HS-27A (cell line): ENCODE measurements around the gene BMPR1B.
A peak's percentile ranks its signal among the peaks of the same experiment; 100 is the strongest.

Experiments
- DNase-seq: peaks from one replicate; pipeline ENCODE4 v3.0.0-alpha.2; 2012; ENCODE audit warnings: low read depth, missing footprints

Gene BMPR1B

GRCh38 chr4:94960708-94961107 lies 203.0 kb downstream of the BMPR1B start:
- DNase-seq, result no peak

GRCh38 chr4:94961420-94961819 lies 203.7 kb downstream of the BMPR1B start:
- no peak for DNase-seq

GRCh38 chr4:94962484-94962883 lies 204.7 kb downstream of the BMPR1B start:
- no peak for DNase-seq

GRCh38 chr4:94965852-94966251 lies 208.1 kb downstream of the BMPR1B start:
- DNase-seq, result no peak

DNA sequence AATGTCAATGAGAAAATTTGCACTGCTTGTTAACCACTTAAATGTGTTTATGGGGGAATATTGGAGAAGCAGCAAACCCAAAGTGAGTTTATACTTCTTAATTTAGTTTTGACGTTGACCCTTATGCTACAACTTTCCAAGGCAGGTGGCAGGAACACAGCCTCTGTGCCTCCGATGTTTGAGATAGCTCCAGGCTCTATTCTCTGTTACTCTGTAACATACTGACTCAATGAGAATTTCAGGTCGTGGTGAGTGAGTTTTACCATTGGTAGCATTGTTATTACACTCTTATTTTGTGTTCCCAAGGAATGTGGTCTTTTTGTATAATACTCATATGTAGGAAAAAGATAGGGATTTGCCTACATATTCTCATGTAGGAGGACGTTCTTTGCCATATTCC lies 210.7 kb downstream of the BMPR1B start:
- DNase-seq, result no peak

- no peak for DNase-seq
Observed at GRCh38 chr4:94970650-94971049, 212.9 kb downstream of the BMPR1B start.

DNA sequence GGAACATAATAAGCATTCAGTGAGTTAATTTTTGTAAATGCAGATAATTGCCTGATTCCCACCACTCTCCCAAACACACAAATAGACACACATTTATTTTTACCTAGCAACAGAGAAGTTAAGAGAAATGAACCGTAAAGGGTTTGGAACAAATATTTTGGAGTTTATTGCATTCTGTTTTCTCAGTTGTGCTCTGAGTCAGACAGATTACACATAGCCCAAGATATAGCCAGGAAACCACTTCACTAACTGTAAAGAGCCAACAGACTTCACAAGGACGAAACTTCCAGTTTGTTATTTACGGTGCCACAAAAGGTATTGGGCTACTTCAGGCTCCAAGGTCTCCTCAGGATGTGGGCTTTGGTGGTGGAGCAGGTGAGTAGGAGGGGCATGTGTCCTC lies 217.0 kb downstream of the BMPR1B start:
- DNase-seq, result no peak

GRCh38 chr4:94976371-94977011 lies 218.7 kb downstream of the BMPR1B start:
- peak; percentile 35 for DNase-seq

- no peak for DNase-seq
Observed at GRCh38 chr4:94978904-94979303, 221.1 kb downstream of the BMPR1B start.

DNA sequence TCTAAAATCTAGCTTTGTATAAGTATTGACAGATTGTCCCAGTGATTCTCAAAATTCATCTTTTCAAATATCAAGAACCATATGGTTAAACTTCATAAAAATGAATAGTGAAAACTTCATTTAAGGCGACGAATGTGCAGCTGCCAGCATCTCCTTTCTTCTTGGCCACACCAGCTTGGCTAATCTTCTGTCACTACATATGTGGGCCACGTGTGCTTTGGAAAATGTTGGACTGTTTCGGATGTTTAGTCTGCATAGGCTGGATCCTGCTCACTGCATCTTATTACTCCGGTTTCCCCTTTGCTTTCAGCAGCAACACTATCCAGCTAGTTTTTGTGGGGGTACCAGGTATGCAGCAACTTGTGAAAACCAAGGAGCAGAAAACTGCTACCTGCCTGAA lies 221.9 kb downstream of the BMPR1B start:
- DNase-seq, result no peak

DNA sequence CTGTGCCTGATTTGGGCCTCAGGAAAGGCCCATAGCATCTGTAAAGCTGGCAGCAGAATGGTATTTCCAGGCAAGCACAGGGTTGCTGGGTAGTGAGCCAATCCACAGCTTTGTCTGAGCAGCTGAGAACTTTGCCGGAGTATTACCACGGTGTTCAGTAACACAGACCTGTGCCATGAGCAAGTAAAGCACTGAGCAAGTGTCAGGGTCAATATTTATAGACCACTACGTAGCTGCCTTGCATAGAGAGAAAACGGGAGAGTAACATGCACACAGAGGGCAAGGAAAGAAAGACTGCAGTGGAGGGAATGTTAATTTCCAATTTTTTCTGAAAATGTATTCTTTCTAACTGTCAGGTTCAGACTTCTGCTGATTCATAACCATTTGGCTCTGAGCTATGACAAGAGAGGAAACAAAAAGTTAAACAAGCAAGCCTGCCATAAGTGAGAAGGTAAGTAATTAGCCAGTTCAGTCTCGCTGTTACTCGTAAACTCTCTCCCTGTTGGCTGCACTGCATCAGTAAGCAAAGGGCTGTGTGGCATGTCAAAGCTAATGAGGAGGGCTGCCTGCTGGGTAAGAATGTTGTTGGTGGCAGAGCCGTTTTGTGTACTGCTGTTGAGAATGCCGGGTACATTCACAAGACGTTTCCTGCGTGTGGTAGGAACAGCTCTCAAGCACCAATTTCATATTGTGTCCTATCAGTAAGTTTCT lies 238.1 kb downstream of the BMPR1B start:
- DNase-seq, result no peak

- no peak for DNase-seq
Observed at GRCh38 chr4:95000076-95000648, 242.4 kb downstream of the BMPR1B start.

- DNase-seq, result no peak
Observed at GRCh38 chr4:95004912-95005311, 247.2 kb downstream of the BMPR1B start.

GRCh38 chr4:95007998-95008397 lies 250.2 kb downstream of the BMPR1B start:
- no peak for DNase-seq

GRCh38 chr4:95013236-95013635 lies 255.5 kb downstream of the BMPR1B start:
- DNase-seq, result no peak

DNA sequence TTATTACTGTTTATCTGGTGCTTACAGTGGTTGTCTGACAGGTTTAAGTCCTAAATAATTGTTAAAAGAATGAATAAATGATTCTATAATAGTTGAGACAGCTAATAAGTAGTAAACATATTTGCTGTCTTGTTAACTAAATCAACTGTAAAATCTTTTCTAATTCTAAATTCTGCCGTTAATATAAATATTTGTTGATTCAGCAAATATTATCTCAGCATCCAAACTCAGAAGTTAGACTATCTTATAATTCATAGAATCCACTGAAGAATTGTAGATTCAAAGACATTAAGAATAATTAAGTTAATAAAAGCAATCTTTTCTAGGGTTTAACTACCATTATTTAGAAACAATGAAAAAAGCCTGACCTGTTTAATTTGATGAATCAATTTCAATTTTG lies 256.3 kb downstream of the BMPR1B start:
- no peak for DNase-seq

GRCh38 chr4:95017305-95018064 lies 259.7 kb downstream of the BMPR1B start:
- no peak for DNase-seq

DNA sequence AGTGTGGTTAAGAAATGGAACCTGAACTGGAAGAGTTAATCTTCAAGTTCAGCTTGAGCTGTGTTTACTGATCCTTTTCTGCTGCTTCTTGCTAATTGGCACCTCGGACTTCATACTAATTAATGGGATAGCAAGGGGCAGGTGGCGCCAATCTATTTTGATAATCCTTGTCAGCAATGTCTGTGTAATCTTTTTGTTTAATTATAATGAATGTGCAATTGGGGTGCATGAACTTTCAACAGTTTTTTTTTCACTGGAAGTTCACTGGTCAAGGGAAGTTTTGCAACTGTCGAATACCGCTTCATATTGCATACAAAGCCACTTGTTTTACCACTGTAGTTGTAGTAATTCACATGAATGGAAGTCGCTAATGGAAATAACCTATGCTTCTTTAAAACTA lies 261.0 kb downstream of the BMPR1B start:
- DNase-seq, result no peak

GRCh38 chr4:95020521-95020920 lies 262.8 kb downstream of the BMPR1B start:
- no peak for DNase-seq

DNA sequence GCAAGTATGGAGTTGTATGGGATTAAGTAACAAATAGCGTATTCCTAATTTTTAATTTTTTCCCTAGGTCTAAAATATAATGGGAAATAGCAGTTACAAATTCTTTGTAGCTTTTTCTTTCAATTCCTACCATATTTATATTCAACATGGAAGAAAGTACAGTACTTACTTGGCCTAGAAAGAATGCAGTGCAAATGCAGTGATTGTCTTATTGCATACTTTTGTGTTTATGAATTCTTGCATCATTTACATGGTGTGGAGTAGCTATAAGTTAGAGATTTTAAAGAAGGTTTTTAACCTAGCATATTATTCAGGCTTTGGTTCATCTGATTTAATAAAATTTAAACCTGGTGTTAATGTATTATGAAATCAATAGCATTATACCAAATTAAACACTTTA lies 263.3 kb downstream of the BMPR1B start:
- DNase-seq, result no peak

- no peak for DNase-seq
Observed at GRCh38 chr4:95023110-95023509, 265.4 kb downstream of the BMPR1B start.

- no peak for DNase-seq
Observed at GRCh38 chr4:95027905-95028618, 270.3 kb downstream of the BMPR1B start.
